ENCODE results near the gene MPP2.
A peak's percentile ranks its signal among the peaks of the same experiment; 100 is the strongest.

Gene MPP2

GRCh38 chr17:43927060-43927864, 19.9 kb upstream of the MPP2 start:
- no peaks in the 10 kb centered on the region for H3K9me3 Mint-ChIP-seq
- TF ChIP-seq CTCF (IDR thresholded peaks at IDR 0.05; ENCODE audit: unreplicated experiment in 3 of 3): no peak
- H3K4me3 Mint-ChIP-seq: peak overlapping the region in 2 of 3 experiments; percentile 54 to 72
- peaks cover 16% of the 10 kb centered on the region for H3K4me1 Mint-ChIP-seq
- no peaks in the 10 kb centered on the region for H3K36me3 Mint-ChIP-seq (ENCODE audit: low read depth)
- H3K27me3 Mint-ChIP-seq (ENCODE audit: low read depth): peaks cover 19% of the 10 kb centered on the region
- H3K27ac Mint-ChIP-seq: peak overlapping the region; percentile 9 to 43 (median 22)

DNA sequence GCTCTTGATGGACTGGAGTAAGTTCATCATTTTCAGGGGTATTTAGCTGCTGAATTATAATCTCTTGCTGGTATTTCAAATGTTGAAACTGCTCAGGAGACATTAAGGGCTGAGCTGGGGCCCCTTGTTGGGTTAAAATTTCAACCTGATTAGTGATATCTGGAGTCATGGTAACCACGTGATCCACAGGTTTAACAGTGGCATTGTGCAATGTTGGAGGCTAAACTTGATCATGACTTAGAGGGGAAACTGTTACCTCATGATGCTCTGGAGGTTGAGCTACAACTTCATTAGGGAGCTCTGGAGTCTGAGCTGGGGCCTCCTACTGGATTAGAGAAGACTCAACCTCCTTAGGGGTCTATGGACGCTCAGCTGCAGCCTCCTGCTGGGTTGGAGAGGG, 17.2 kb upstream of the MPP2 start:
- Mint-ChIP-seq H3K27ac (no peak overlapping the region), H3K9me3 (no peaks in the 10 kb centered on the region)

GRCh38 chr17:43920500-43921095, 13.3 kb upstream of the MPP2 start:
- Mint-ChIP-seq H3K27ac (peak overlapping the region in 1 of 3 experiments; percentile 29), H3K9me3 (no peaks in the 10 kb centered on the region), H3K4me1 (no peaks in the 10 kb centered on the region), H3K4me3 (no peak overlapping the region), H3K36me3 (ENCODE audit: low read depth) (no peaks in the 10 kb centered on the region), H3K27me3 (ENCODE audit: low read depth) (peaks cover 20% of the 10 kb centered on the region)
- no peak for TF ChIP-seq CTCF (IDR thresholded peaks at IDR 0.05; ENCODE audit: unreplicated experiment in 3 of 3)

More for the DNA sequence above, 17.2 kb upstream of the MPP2 start:
- no peak for TF ChIP-seq CTCF (IDR thresholded peaks at IDR 0.05; ENCODE audit: unreplicated experiment in 3 of 3)
- H3K36me3 Mint-ChIP-seq (ENCODE audit: low read depth): no peaks in the 10 kb centered on the region
- peaks cover 19% of the 10 kb centered on the region for H3K27me3 Mint-ChIP-seq (ENCODE audit: low read depth)
- peaks cover 12% of the 10 kb centered on the region for H3K4me1 Mint-ChIP-seq
- no peak overlapping the region for H3K4me3 Mint-ChIP-seq

DNA sequence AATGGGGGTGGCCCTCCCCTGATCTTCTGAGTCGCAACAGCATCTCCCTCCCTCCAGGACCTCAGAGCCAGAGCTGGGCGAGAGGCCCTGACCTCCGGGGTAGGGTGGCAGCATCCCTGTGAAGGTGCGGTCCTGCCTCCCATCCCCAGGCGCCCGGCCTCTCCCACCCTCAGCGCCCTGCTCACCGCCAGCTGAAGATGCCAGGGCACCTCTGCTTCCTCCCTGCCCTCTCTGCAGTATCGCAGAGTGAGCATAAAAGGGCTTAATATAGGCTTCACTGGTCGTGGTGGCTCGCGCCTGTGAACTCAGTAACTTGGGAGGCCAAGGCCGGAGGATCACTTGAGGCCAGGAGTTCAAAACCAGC, 10.7 kb upstream of the MPP2 start:
- TF ChIP-seq CTCF (IDR thresholded peaks at IDR 0.05; ENCODE audit: unreplicated experiment in 3 of 3): no peak
- H3K27ac Mint-ChIP-seq: no peak overlapping the region
- no peaks in the 10 kb centered on the region for H3K4me1 Mint-ChIP-seq
- H3K27me3 Mint-ChIP-seq (ENCODE audit: low read depth): peaks cover 17% of the 10 kb centered on the region
- H3K36me3 Mint-ChIP-seq (ENCODE audit: low read depth): no peaks in the 10 kb centered on the region
- H3K4me3 Mint-ChIP-seq: no peak overlapping the region
- H3K9me3 Mint-ChIP-seq: no peaks in the 10 kb centered on the region

GRCh38 chr17:43917348-43918025, 10.2 kb upstream of the MPP2 start:
- Mint-ChIP-seq H3K27me3 (ENCODE audit: low read depth) (peaks cover 17% of the 10 kb centered on the region), H3K4me3 (no peak overlapping the region), H3K36me3 (ENCODE audit: low read depth) (no peaks in the 10 kb centered on the region), H3K27ac (no peak overlapping the region), H3K4me1 (no peaks in the 10 kb centered on the region), H3K9me3 (no peaks in the 10 kb centered on the region)
- TF ChIP-seq CTCF (IDR thresholded peaks at IDR 0.05; ENCODE audit: unreplicated experiment in 3 of 3): peak; percentile 21 to 33 (median 32)
